Body of pancreas (tissue), 4 donors: ENCODE results near the gene ACER3.

Experiments
- POLR2A ChIP-seq, 3 donors: fragments of 450-650 bp; IDR thresholded peaks; one replicate each; pipeline ENCODE4 v1.6.1; 2016; ENCODE audit warnings: antibody characterized with exemption in 3 of 3, mild to moderate bottlenecking in 2 of 3
- TF ChIP-seq, protein P1 (sequence below), 7 experiments: fragments of 450-650 bp in 4 of 7; fragments of 200-600 bp in 3 of 7; sonication (generic) in 3 of 7; IDR thresholded peaks; one replicate each; pipeline ENCODE4 v1.5.1; 2016 to 2019; ENCODE audit warnings: antibody characterized with exemption in 7 of 7

DNA sequence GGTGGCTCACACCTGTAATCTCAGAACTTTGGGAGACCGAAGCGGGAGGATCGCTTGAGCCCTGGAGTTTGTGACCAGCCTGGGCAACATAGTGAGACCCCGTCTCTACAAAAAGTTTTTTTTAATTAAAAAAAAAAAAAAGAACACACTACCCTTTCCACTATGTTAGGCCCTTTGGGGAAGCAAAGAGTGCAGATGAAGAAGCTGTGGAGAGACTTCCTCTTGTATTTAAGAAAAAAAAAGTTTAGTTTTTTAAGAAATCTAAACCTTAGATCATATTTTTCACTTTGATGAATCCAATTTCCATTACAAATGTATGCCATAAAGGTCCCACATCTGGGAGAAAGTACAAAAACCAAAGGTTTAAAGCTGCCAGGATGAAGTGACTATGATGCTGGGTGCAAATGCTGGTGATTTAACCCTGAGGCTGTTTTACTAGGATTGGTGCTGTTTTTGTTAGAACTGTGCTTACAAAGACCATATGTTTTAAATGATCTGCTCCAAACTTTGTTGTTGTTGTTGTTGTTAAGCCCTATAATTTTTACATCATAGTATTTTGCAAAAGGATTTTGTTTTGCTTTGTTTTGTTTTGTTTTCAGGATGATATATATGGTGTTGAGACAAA, 28.9 kb upstream of the ACER3 start:
- TF ChIP-seq, protein P1, sequence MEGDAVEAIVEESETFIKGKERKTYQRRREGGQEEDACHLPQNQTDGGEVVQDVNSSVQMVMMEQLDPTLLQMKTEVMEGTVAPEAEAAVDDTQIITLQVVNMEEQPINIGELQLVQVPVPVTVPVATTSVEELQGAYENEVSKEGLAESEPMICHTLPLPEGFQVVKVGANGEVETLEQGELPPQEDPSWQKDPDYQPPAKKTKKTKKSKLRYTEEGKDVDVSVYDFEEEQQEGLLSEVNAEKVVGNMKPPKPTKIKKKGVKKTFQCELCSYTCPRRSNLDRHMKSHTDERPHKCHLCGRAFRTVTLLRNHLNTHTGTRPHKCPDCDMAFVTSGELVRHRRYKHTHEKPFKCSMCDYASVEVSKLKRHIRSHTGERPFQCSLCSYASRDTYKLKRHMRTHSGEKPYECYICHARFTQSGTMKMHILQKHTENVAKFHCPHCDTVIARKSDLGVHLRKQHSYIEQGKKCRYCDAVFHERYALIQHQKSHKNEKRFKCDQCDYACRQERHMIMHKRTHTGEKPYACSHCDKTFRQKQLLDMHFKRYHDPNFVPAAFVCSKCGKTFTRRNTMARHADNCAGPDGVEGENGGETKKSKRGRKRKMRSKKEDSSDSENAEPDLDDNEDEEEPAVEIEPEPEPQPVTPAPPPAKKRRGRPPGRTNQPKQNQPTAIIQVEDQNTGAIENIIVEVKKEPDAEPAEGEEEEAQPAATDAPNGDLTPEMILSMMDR (IDR thresholded peaks at IDR 0.05) = no peak
- no peak for TF ChIP-seq POLR2A (IDR thresholded peaks at IDR 0.05)
